ENCODE data around the gene ALOX5.

DNA sequence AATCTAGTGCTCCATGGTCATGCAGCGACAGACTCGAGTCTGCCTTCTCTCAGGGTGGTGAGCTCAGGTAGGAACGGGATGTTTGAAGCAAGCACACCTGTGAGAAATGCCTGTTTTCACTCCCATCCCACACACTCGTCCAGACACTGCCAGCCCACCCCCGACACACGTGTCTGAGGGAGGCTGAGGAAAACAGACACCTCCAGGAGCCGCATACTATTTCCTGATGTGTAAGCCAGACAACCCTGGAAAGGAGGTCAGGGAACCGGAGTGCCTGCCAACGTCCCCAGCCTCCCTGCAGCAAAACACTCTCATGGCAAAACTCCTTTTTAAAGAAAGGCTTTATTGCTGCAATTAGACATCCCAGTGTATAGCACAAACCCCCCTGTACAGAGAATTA lies 80.2 kb downstream of the ALOX5 start:
- TF ChIP-seq, protein P1, sequence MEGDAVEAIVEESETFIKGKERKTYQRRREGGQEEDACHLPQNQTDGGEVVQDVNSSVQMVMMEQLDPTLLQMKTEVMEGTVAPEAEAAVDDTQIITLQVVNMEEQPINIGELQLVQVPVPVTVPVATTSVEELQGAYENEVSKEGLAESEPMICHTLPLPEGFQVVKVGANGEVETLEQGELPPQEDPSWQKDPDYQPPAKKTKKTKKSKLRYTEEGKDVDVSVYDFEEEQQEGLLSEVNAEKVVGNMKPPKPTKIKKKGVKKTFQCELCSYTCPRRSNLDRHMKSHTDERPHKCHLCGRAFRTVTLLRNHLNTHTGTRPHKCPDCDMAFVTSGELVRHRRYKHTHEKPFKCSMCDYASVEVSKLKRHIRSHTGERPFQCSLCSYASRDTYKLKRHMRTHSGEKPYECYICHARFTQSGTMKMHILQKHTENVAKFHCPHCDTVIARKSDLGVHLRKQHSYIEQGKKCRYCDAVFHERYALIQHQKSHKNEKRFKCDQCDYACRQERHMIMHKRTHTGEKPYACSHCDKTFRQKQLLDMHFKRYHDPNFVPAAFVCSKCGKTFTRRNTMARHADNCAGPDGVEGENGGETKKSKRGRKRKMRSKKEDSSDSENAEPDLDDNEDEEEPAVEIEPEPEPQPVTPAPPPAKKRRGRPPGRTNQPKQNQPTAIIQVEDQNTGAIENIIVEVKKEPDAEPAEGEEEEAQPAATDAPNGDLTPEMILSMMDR (IDR thresholded peaks at IDR 0.05 in 2 of 3, conservative IDR thresholded peaks at IDR 0.05 in 1 of 3; ENCODE audit: control insufficient read depth in 2 of 3, extremely low read depth in 1 of 3, insufficient read depth in 1 of 3, low read depth in 3 of 3, low read length in 3 of 3), result no peak
- no peak for TF ChIP-seq POLR2A (IDR thresholded peaks at IDR 0.05; ENCODE audit: low read depth, low read length)
- no peak for TF ChIP-seq ZZZ3 (IDR thresholded peaks at IDR 0.05; ENCODE audit: control insufficient read depth, insufficient read length, low read depth)
- no peak for TF ChIP-seq GABPA (IDR thresholded peaks at IDR 0.05; ENCODE audit: low read depth)
- no peak for TF ChIP-seq SMAD1 (IDR thresholded peaks at IDR 0.05; ENCODE audit: low read depth, partially characterized antibody)
- TF ChIP-seq POLR2AphosphoS5 (IDR thresholded peaks at IDR 0.05; ENCODE audit: low read length), result no peak
- TF ChIP-seq ATF3 (IDR thresholded peaks at IDR 0.05; ENCODE audit: borderline replicate concordance, extremely low read depth, low read depth, low read length), result no peak
- TF ChIP-seq ZNF217 (IDR thresholded peaks at IDR 0.05), result no peak
- no peak for TF ChIP-seq NFYB (IDR thresholded peaks at IDR 0.05; ENCODE audit: insufficient read depth, low read depth, low read length)
- TF ChIP-seq NRF1 (conservative IDR thresholded peaks at IDR 0.05; ENCODE audit: low read depth, low read length), result no peak
- no peak for TF ChIP-seq NFIC (IDR thresholded peaks at IDR 0.05; ENCODE audit: low read depth, low read length)
